Bone marrow (tissue), 2 donors: ENCODE results near the gene DNM3.
A peak's percentile ranks its signal among the peaks of the same experiment; 100 is the strongest.
"Not testable (repeated sequence)": the region's sequence is repeated elsewhere in the genome, so short reads cannot be mapped to it uniquely, and the experiment has no call there.

Experiments
- DNase-seq, 2 donors: peaks; one replicate each; lab custom pipeline; 2025; lab: John Stamatoyannopoulos, UW

DNM3 gene

DNA sequence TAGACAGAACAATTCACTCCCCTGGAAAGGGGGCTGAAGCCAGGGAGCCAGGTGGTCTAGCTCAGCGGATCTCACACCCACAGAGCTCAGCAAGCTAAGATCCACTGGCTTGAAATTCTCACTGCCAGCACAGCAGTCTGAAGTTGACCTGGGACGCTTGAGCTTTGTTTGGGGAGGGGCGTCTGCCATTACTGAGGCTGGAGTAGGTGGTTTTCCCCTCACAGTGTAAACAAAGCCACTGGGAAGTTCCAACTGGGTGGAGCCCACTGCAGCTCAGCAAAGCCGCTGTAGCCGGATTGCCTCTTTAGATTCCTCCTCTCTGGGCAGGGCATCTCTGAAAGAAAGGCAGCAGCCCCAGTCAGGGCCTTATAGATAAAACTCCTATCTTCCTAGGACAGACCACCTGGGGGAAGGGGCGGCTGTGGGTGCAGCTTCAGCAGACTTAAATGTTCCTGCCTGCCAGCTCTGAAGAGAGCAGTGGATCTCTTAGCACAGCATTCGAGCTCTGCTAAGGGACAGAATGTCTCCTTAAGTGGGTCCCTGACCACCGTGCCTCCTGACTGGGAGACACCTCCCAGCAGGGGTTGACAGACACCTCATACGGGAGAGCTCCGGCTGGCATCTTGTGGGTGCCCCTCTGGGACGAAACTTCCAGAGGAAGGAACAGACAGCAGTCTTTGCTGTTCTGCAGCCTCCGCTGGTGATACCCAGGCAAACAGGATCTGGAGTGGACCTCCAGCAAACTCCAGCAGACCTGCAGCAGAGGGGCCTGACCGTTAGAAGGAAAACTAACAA is 183.8 kb downstream of the DNM3 start:
- DNase-seq, result not testable (repeated sequence)

GRCh38 chr1:172040466-172040865 is 199.2 kb downstream of the DNM3 start:
- DNase-seq, result no peak

GRCh38 chr1:172041102-172041501 is 199.8 kb downstream of the DNM3 start:
- DNase-seq, result no peak

GRCh38 chr1:172041742-172042141 is 200.4 kb downstream of the DNM3 start:
- DNase-seq, result no peak

- DNase-seq, result no peak
These were observed 202.6 kb downstream of the DNM3 start for GRCh38 chr1:172043900-172044299.

DNA sequence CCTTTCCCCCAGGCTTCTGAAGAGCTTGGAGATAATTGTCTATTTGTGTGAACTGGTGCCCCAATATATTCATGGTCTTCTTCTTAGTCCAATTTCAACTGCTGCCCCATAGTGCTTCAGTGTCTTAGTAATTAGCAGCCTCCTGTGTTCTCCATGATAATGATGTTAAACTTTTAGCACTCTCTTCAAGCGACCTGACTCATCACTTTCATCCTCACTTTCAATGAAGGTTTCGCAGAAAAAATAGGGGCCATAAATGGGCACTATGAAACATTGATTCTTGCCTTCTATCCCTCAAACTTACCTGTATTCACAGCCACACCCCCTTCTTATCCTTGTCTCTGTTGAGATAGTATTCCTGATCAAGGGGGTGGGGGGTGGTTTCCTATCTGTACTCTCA is 210.6 kb downstream of the DNM3 start:
- DNase-seq, result no peak

- DNase-seq, result no peak
These were observed 212.9 kb downstream of the DNM3 start for GRCh38 chr1:172054172-172054571.

DNA sequence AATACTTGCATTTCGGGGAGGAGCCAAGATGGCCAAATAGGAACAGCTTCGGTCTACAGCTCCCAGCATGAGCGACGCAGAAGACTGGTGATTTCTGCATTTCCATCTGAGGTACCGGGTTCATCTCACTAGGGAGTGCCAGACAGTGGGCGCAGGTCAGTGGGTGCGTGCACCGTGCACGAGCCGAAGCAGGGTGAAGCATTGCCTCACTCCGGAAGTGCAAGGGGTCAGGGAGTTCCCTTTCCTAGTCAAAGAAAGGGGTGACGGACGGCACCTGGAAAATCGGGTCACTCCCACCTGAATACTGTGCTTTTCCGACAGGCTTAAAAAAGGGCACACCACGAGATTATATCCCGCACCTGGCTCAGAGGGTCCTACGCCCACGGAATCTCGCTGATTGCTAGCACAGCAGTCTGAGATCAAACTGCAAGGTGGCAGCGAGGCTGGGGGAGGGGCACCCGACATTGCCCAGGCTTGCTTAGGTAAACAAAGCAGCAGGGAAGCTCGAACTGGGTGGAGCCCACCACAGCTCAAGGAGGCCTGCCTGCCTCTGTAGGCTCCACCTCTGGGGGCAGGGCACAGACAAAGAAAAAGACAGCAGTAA is 214.6 kb downstream of the DNM3 start:
- DNase-seq, result not testable (repeated sequence)

DNA sequence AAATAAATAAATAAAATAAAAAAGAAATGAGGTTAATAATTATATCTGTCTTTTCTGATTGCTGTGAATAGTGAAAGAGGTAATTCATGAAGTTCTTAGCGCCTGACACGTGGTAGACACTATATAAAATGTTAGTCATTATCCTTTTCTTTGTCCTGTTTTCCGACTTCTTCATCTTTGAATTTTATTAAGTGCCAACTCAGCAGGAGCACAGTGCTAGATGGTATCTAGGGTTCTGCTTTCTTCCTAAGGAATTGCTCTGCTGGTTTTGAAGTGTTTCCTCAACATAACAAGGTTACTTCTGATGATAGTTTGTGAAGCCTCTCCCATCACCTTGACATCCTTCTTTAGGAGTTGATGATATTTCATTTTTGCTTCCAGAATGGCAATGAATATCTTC is 227.0 kb downstream of the DNM3 start:
- no peak for DNase-seq

DNA sequence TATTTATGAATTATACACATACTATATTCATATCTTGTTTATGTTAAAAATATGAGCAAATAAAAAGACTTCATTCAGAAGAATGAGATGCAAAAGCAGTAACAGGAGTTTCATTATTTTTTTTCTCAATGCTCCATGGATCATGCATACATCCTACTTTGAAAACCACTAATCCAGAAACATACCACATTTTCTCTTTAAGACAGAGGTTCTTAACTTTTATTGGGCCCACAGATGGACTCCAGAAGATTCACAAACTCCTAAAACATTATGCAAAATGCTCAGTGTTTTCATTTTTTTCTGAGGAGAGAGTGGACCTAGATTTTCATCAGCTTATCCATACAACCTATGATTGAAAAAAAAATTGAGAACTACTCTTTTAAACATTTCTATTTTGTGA is 227.8 kb downstream of the DNM3 start:
- no peak for DNase-seq

GRCh38 chr1:172069534-172069933 is 228.2 kb downstream of the DNM3 start:
- DNase-seq, result no peak

- no peak for DNase-seq
These were observed 228.8 kb downstream of the DNM3 start for GRCh38 chr1:172070055-172070454.

DNA sequence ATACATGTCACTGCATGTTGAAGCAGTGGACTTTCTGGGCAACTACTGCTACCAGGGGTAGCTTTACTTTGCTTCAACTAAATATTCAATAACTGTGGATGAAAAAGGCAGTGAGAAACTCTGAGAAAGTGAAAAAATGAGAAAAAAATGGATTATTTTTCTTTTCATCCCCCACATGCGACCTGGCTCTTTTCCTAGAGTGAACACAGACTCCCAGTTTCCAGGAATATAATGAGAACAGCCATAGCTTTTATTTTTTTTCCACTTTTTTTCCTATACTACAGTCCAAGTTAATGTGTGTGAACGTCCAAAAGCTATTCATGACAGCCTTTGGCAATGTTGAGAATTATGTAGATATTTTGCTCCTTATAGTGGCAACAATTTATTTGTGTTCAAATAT is 230.4 kb downstream of the DNM3 start:
- DNase-seq, result no peak

- not testable (repeated sequence) for DNase-seq
These were observed 238.6 kb downstream of the DNM3 start for GRCh38 chr1:172079859-172080258.

DNA sequence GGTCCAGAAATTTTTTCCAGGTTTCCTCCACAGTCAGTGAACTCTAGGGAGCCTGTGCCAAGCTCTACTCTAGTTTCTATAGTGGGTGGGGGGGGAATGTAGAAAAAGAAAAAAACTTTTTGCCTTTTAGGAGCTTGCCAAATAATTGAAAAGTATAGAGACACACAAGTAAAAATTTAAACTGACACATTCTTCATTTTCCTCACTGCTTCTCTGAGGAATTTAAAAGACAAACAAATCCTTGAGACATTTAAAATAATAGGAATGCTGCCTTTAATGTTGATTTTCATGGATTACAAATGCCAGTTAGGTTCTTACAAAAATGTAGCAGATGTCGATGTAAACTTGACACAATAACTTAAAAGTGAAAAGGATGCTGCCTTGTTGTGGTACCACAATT is 241.9 kb downstream of the DNM3 start:
- DNase-seq, result no peak

- no peak for DNase-seq
These were observed 243.6 kb downstream of the DNM3 start for GRCh38 chr1:172084876-172085275.

- DNase-seq, result no peak
These were observed 244.0 kb downstream of the DNM3 start for GRCh38 chr1:172085317-172085716.

DNA sequence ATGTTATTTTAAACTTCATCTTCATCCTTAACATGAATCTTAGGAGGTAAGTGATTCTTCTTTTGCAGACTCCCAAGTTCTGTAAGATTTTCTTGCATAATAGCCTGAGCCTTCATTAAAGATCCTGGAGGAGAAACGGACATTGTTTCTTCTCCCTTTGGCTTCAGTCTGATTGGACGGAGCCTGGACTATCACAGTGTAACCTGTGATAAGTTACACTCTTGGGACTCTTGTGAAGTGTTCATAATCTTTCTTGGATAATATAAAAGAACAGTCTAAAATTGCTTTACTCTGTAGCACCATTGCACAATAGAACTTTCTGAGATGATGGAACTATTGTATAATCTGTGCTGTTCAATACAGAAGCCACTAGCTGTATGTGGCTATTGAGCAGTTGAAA is 244.8 kb downstream of the DNM3 start:
- no peak for DNase-seq

- DNase-seq, result no peak
These were observed 247.0 kb downstream of the DNM3 start for GRCh38 chr1:172088256-172088655.

DNA sequence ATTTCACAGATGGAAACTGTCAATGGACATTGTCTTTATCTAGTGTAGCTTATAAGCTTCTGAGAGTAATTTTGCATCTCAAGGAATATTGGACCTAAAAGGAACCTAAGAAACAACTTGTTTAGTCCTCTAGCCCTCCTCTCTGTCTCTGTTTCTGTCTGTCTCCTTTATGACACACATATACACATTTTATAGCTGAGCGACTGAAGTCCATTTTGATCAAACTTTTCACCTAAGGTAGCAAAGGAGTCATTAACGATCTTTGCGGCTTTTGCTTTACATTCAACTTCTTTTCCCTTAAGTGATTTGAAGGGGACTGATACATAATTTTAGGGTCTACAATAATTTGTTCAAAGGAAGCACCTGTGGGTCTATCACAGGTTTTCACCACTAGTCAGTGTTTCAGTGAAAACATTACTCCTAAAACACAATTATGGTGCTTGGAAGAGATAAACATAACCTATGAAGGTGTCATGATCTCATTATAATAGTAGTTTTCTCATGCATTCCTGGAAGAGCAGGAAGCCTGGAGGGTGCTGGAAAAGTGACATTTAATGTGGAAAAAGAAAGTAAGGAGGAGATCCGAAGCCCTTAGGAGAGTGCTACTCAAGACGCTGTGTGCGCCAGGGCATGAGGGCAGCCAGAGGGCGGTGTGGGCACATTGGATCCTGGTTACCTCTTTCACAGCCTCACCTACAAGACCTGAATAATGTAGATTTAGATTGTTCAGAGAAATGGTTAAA is 248.6 kb downstream of the DNM3 start:
- DNase-seq, result peak in 1 of 2 donors; percentile 40

GRCh38 chr1:172090511-172090817 is 249.2 kb downstream of the DNM3 start:
- no peak for DNase-seq

GRCh38 chr1:172095846-172096245 is 254.5 kb downstream of the DNM3 start:
- DNase-seq, result no peak

DNA sequence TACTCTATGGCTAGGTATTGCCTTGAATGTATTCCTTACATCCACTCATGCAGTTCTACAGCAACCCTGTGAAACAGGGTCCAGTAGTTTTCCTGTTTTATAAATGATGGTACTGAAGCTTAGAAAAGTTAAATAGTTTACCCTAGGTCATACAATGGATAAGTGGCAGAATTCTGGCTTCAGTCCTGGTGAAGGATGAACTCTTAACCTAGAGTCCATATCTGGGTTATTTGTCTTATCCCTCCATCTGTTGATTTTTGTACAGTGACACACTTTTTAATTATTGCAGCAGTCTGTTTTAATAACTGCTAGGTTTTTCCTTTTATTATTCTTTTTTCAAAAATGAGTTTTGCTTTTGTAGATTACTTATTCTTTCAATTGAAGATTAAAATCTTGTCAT is 263.9 kb downstream of the DNM3 start:
- no peak for DNase-seq
